LNCAP (cell line): ENCODE results near the gene KCTD16.

Source experiments
- CTCF ChIP-seq: fragments of 450-650 bp; IDR thresholded peaks from 2 replicates; pipeline ENCODE4 v1.5.1; 2017; ENCODE audit warnings: mild to moderate bottlenecking

Gene KCTD16

GRCh38 chr5:144404672-144405071 lies 234.0 kb downstream of the KCTD16 start:
- TF ChIP-seq CTCF, result no peak

DNA sequence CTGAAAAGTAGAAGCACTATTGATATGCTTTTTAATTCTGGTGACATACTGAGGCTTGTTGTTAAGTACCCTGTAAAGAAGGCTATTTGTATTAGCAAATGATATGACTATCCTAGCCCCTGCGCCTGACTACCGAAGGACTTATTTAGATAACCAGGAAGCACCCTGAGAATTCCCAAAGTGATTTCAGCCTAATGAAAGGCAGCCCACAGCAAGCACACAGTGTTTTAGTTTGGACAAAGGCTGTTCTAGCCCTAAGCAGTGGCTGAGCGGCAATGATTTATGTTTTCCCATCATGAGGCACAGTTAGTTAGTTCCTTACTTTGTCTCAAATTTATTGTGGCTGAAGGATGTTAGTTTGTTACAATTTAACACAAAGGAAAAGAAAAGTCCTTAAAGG lies 235.3 kb downstream of the KCTD16 start:
- TF ChIP-seq CTCF, result no peak

GRCh38 chr5:144406442-144406841 lies 235.8 kb downstream of the KCTD16 start:
- no peak for TF ChIP-seq CTCF

DNA sequence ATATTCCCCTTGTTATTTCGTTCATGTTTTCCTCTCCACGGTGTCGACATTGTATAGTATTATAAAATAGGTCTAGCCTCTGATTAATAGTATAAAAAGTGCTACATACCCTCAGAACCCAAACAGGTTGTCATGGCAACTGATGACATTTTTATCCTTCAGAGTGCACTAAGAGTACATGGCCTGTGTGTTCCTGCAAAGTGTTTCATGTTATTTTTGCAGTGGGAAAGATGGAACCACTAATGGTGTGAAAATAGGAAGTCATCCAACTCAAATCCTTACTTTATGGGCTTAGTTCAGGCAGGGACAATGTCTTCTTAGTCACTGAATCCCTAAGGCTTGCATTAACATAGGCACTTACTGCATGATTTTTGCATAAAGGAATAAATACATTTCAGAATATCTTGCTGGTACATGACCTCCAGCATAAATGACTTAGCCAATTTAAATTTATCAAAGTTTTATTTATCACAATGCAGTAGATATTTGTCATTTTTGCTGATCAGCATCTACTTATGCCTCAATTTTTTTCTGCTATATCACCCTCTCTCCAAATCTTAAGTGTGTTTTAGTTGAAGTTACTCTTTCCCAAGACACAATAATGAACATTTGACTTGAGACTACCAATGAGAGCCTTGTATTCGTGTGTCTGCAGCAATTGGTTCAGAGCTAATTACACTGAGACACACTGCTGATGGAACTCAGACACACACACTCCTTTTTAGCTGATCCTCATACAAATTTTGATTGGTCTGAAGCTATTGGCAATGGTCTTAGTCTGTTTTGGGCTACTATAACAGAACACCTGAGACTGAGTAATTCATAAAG lies 243.7 kb downstream of the KCTD16 start:
- TF ChIP-seq CTCF, result no peak

GRCh38 chr5:144416196-144416595 lies 245.5 kb downstream of the KCTD16 start:
- TF ChIP-seq CTCF, result no peak

DNA sequence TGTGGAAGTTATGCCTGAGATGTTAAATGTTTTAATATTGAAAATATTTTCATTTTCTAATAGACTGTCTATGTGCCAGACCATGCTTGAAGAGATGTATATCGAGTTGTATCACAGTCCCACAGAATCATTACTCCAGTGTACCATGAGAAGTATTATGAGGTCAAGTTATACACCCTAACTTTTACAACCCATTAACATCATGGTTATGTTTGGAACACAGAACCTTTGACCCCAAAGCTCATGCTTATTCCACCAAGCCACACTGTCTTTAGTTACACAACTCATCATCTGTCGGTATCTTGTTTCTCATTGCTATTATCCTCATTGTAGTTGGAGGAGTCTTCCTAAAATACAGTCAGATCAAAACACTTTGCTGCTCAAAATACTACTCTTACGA lies 248.0 kb downstream of the KCTD16 start:
- TF ChIP-seq CTCF, result no peak

DNA sequence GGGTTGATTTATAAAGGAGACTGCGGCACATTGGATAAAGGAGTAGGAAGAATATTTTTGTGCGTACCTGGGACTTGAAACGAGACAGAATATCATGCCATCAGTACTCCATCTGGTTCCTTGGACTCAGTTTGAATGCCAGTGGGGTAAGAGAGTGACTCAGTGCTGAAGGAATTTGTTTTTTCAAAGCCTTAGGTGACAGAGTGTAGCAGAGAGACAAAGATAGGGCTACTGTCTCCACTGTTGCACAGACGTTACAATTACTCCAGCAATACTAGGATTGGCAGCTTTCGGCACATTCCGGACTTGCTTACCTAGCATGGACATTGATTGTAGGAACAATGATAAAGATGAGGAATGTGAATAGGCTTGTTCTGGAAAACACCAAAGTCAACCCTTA lies 250.7 kb downstream of the KCTD16 start:
- no peak for TF ChIP-seq CTCF
